HepG2 (cell line): Measurements from ENCODE around the gene ZNF37A. TPM values are rescaled to one million over a fixed set of nuclear protein-coding genes. Genes with fewer than 3 reads are reported as not detected.
A peak's percentile ranks its signal among the peaks of the same experiment; 100 is the strongest.

Source experiments
- FOSL1 ChIP-seq: sonication (generic); formaldehyde crosslinking; IDR thresholded peaks from 2 replicates; pipeline ENCODE4 v1.9.0; 2021; ENCODE audit warnings: missing genetic modification reagents, borderline replicate concordance
- FOXK2 ChIP-seq: fragments of 450-650 bp; IDR thresholded peaks from 2 replicates; pipeline ENCODE4 v1.6.1; 2016
- GTF3A ChIP-seq: sonication (generic); formaldehyde crosslinking; conservative IDR thresholded peaks from 2 replicates; pipeline ENCODE4 v1.4.0; 2020; ENCODE audit warnings: mild to moderate bottlenecking, missing genetic modification reagents
- JUND ChIP-seq: sonication (generic); formaldehyde crosslinking; IDR thresholded peaks from 2 replicates; pipeline ENCODE4 v1.8.0; 2022; ENCODE audit warnings: mild to moderate bottlenecking, missing genetic modification reagents
- NFKBIZ ChIP-seq: IDR thresholded peaks from 2 replicates; pipeline ENCODE4 v1.6.1; 2018; ENCODE audit warnings: missing genetic modification reagents, missing compliant biosample characterization
- NR2F2 ChIP-seq: IDR thresholded peaks from 2 replicates; pipeline ENCODE4 v1.6.1; 2012; ENCODE audit warnings: low read depth, inconsistent platforms, borderline replicate concordance
- SALL2 ChIP-seq: sonication (generic); formaldehyde crosslinking; IDR thresholded peaks from 2 replicates; pipeline ENCODE4 v1.8.1; 2023; ENCODE audit warnings: mild to moderate bottlenecking, missing genetic modification reagents, inconsistent platforms
- ZNF234 ChIP-seq: sonication (generic); formaldehyde crosslinking; conservative IDR thresholded peaks from 2 replicates; pipeline ENCODE4 v1.5.1; 2020; ENCODE audit warnings: mild to moderate bottlenecking, missing genetic modification reagents
- ZNF546 ChIP-seq: sonication (generic); formaldehyde crosslinking; conservative IDR thresholded peaks from 2 replicates; pipeline ENCODE4 v1.8.1; 2023; ENCODE audit warnings: mild to moderate bottlenecking, missing genetic modification reagents
- ZNF670 ChIP-seq: sonication (generic); formaldehyde crosslinking; IDR thresholded peaks from 2 replicates; pipeline ENCODE4 v1.8.0; 2022; ENCODE audit warnings: mild to moderate bottlenecking, missing genetic modification reagents, borderline replicate concordance
- polyA plus RNA-seq, 8 experiments: library from polyadenylated mRNA; depleted of rRNA in 3 of 8; stranded (reverse) in 7 of 8; unstranded in 1 of 8; fragments of >200 nt; fragmentation: Illumina TruSeq in 4 of 8; extraction: Trizol in 4 of 8; gene quantifications; 2 replicates each; pipeline versions ENCODE4 v1.2.1 to v1.2.3, GENCODE V29; 2011 to 2016; ENCODE audit warnings: low read depth in 4 of 8, missing spikeins in 1 of 8, mixed read lengths in 1 of 8; ENCODE audit not compliant: insufficient read depth in 1 of 8
- total RNA-seq, 5 experiments: library from RNA; depleted of rRNA; stranded (reverse); fragments of >200 nt; fragmentation: Illumina TruSeq; extraction: Trizol; gene quantifications; 2 replicates each; pipeline ENCODE4 v1.2.3, GENCODE V29; 2016; ENCODE audit warnings: low read depth in 1 of 5
- TF ChIP-seq, protein P1 (sequence below): sonication (generic); formaldehyde crosslinking; IDR thresholded peaks from 2 replicates; pipeline ENCODE4 v1.4.0; 2020; ENCODE audit warnings: missing genetic modification reagents, borderline replicate concordance
- TF ChIP-seq, protein P2 (sequence below): sonication (generic); formaldehyde crosslinking; IDR thresholded peaks from 2 replicates; pipeline ENCODE4 v1.4.0; 2020; ENCODE audit warnings: missing genetic modification reagents
- TF ChIP-seq, protein P3 (sequence below): sonication (generic); formaldehyde crosslinking; IDR thresholded peaks from 2 replicates; pipeline ENCODE4 v1.5.1; 2020; ENCODE audit warnings: missing genetic modification reagents, mild to moderate bottlenecking, borderline replicate concordance
- TF ChIP-seq, protein P4 (sequence below): sonication (generic); formaldehyde crosslinking; IDR thresholded peaks from 2 replicates; pipeline ENCODE4 v1.4.0; 2020; ENCODE audit warnings: mild to moderate bottlenecking, missing genetic modification reagents
- TF ChIP-seq, protein P5 (sequence below): sonication (generic); formaldehyde crosslinking; IDR thresholded peaks from 2 replicates; pipeline ENCODE4 v1.4.0; 2020; ENCODE audit warnings: missing genetic modification reagents
- TF ChIP-seq, protein P6 (sequence below): IDR thresholded peaks from 2 replicates; pipeline ENCODE4 v1.6.1; 2016; ENCODE audit warnings: missing compliant biosample characterization, missing genetic modification reagents, borderline replicate concordance
- TF ChIP-seq, protein P7 (sequence below): sonication (generic); formaldehyde crosslinking; IDR thresholded peaks from 2 replicates; pipeline ENCODE4 v1.9.0; 2021; ENCODE audit warnings: missing genetic modification reagents, mild to moderate bottlenecking, borderline replicate concordance

The ZNF37A gene
- total and polyA plus RNA-seq, 2 of the 13 experiments (the other 11 are each of a cell fraction or from before 2014, with no cell fraction given) = 8.0 to 12.6 TPM

DNA sequence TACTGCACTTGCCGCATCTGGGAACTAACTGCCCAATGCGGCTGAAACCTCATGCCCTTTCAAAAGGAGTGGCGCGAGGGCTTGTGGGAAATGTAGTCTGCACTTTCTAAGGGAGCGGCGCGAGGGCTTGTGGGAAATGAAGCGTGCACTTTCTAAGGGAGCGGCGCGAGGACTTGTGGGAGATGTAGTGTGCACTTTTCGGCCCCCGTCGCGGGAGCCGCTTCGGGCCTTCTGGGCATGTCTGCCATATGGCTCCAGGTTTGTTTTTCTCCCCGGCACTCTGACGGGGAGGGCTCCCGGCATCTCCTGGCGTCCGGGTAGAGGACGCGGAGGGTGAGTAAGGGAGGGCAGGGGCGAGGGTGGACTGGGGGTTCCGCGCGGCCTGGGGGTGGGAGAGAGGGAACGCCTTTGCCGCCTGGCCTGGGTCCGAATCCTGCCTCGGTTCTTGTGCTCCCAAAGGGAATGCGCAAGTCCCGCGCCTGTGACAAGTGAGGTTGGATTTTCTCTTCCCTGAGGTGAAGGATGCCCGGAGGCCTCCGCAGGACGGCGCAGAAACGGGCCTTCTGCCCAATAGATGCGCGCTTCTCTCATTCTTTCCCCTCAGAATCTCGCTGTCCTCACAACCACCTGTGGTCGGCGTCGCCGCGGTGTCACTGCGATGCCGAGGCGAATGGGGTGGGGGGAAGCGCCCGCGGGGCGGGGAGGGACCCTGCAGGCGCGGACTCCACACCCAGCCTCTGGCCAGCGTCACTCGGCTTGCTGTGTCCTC lies at the start of gene ZNF37A (continued):
- TF ChIP-seq, protein P1, sequence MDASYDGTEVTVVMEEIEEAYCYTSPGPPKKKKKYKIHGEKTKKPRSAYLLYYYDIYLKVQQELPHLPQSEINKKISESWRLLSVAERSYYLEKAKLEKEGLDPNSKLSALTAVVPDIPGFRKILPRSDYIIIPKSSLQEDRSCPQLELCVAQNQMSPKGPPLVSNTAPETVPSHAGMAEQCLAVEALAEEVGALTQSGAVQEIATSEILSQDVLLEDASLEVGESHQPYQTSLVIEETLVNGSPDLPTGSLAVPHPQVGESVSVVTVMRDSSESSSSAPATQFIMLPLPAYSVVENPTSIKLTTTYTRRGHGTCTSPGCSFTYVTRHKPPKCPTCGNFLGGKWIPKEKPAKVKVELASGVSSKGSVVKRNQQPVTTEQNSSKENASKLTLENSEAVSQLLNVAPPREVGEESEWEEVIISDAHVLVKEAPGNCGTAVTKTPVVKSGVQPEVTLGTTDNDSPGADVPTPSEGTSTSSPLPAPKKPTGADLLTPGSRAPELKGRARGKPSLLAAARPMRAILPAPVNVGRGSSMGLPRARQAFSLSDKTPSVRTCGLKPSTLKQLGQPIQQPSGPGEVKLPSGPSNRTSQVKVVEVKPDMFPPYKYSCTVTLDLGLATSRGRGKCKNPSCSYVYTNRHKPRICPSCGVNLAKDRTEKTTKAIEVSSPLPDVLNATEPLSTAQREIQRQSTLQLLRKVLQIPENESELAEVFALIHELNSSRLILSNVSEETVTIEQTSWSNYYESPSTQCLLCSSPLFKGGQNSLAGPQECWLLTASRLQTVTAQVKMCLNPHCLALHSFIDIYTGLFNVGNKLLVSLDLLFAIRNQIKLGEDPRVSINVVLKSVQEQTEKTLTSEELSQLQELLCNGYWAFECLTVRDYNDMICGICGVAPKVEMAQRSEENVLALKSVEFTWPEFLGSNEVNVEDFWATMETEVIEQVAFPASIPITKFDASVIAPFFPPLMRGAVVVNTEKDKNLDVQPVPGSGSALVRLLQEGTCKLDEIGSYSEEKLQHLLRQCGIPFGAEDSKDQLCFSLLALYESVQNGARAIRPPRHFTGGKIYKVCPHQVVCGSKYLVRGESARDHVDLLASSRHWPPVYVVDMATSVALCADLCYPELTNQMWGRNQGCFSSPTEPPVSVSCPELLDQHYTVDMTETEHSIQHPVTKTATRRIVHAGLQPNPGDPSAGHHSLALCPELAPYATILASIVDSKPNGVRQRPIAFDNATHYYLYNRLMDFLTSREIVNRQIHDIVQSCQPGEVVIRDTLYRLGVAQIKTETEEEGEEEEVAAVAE (CRISPR knock-in tag) = no peak
- TF ChIP-seq ZNF234 (CRISPR knock-in tag) (no peak), FOXK2 (no peak), NFKBIZ (CRISPR knock-in tag) (no peak), GTF3A (no peak), ZNF546 (CRISPR knock-in tag) (0 out of 2 replicates have a peak, but pooled peaks have one; percentile 39), ZNF670 (CRISPR knock-in tag) (no peak), NR2F2 (no peak), FOSL1 (CRISPR knock-in tag) (no peak), SALL2 (no peak), JUND (no peak)
- TF ChIP-seq, protein P2, sequence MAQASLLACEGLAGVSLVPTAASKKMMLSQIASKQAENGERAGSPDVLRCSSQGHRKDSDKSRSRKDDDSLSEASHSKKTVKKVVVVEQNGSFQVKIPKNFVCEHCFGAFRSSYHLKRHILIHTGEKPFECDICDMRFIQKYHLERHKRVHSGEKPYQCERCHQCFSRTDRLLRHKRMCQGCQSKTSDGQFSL = no peak
- TF ChIP-seq, protein P3, sequence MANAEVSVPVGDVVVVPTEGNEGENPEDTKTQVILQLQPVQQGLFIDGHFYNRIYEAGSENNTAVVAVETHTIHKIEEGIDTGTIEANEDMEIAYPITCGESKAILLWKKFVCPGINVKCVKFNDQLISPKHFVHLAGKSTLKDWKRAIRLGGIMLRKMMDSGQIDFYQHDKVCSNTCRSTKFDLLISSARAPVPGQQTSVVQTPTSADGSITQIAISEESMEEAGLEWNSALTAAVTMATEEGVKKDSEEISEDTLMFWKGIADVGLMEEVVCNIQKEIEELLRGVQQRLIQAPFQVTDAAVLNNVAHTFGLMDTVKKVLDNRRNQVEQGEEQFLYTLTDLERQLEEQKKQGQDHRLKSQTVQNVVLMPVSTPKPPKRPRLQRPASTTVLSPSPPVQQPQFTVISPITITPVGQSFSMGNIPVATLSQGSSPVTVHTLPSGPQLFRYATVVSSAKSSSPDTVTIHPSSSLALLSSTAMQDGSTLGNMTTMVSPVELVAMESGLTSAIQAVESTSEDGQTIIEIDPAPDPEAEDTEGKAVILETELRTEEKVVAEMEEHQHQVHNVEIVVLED (CRISPR knock-in tag) = peak; percentile 83
- TF ChIP-seq, protein P4, sequence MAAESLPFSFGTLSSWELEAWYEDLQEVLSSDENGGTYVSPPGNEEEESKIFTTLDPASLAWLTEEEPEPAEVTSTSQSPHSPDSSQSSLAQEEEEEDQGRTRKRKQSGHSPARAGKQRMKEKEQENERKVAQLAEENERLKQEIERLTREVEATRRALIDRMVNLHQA (CRISPR knock-in tag) = no peak
- TF ChIP-seq, protein P5, sequence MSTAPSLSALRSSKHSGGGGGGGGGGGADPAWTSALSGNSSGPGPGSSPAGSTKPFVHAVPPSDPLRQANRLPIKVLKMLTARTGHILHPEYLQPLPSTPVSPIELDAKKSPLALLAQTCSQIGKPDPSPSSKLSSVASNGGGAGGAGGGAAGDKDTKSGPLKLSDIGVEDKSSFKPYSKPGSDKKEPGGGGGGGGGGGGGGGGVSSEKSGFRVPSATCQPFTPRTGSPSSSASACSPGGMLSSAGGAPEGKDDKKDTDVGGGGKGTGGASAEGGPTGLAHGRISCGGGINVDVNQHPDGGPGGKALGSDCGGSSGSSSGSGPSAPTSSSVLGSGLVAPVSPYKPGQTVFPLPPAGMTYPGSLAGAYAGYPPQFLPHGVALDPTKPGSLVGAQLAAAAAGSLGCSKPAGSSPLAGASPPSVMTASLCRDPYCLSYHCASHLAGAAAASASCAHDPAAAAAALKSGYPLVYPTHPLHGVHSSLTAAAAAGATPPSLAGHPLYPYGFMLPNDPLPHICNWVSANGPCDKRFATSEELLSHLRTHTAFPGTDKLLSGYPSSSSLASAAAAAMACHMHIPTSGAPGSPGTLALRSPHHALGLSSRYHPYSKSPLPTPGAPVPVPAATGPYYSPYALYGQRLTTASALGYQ (CRISPR knock-in tag) = 0 out of 2 replicates have a peak, but pooled peaks have one; percentile 17
- TF ChIP-seq, protein P6, sequence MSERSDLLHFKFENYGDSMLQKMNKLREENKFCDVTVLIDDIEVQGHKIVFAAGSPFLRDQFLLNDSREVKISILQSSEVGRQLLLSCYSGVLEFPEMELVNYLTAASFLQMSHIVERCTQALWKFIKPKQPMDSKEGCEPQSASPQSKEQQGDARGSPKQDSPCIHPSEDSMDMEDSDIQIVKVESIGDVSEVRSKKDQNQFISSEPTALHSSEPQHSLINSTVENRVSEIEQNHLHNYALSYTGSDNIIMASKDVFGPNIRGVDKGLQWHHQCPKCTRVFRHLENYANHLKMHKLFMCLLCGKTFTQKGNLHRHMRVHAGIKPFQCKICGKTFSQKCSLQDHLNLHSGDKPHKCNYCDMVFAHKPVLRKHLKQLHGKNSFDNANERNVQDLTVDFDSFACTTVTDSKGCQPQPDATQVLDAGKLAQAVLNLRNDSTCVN (CRISPR knock-in tag) = no peak
- TF ChIP-seq, protein P7, sequence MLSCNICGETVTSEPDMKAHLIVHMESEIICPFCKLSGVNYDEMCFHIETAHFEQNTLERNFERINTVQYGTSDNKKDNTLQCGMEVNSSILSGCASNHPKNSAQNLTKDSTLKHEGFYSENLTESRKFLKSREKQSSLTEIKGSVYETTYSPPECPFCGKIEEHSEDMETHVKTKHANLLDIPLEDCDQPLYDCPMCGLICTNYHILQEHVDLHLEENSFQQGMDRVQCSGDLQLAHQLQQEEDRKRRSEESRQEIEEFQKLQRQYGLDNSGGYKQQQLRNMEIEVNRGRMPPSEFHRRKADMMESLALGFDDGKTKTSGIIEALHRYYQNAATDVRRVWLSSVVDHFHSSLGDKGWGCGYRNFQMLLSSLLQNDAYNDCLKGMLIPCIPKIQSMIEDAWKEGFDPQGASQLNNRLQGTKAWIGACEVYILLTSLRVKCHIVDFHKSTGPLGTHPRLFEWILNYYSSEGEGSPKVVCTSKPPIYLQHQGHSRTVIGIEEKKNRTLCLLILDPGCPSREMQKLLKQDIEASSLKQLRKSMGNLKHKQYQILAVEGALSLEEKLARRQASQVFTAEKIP (CRISPR knock-in tag) = no peak
